WTC11 (cell line): ENCODE measurements around the gene SGO2. TPM values are rescaled to one million over a fixed set of nuclear protein-coding genes. Genes with fewer than 3 reads are reported as not detected.

Experiments
- ATAC-seq: fragments of 200-7000 bp; cut with Tn5 transposase; 2 replicates; pipeline ENCODE4 v1.10.0; 2021; ENCODE audit warnings: mild to moderate bottlenecking, moderate library complexity
- CTCF ChIA-PET: fragments of 300-600 bp; sonication (Branson Sonifier 250); formaldehyde crosslinking; loops from one replicate; lab custom pipeline; 2021; ENCODE audit warnings: antibody characterized with exemption; lab: Charles Lee
- POLR2A ChIA-PET: fragments of 350-600 bp; sonication (Branson Sonifier 250); formaldehyde crosslinking; loops from one replicate; lab custom pipeline; 2021; ENCODE audit warnings: antibody characterized with exemption; lab: Charles Lee
- DNase-seq: peaks from one replicate; pipeline ENCODE4 v3.0.0; 2021; ENCODE audit warnings: low spot score
- H3K27ac Mint-ChIP-seq: 2 replicates; pipeline ENCODE4 v1.8.0; 2021; ENCODE audit warnings: mixed read lengths
- H3K27me3 Mint-ChIP-seq: 2 replicates; pipeline ENCODE4 v1.8.0; 2021; ENCODE audit warnings: low read depth, mild to moderate bottlenecking, moderate library complexity, mixed read lengths
- H3K36me3 Mint-ChIP-seq: 2 replicates; pipeline ENCODE4 v1.8.0; 2021; ENCODE audit warnings: mixed read lengths
- H3K4me1 Mint-ChIP-seq: 2 replicates; pipeline ENCODE4 v1.8.0; 2022; ENCODE audit warnings: mixed read lengths
- H3K4me3 Mint-ChIP-seq: 2 replicates; pipeline ENCODE4 v1.8.0; 2021; ENCODE audit warnings: mild to moderate bottlenecking, moderate library complexity, mixed read lengths
- H3K9me3 Mint-ChIP-seq: 2 replicates; pipeline ENCODE4 v1.8.0; 2021; ENCODE audit warnings: mixed read lengths
- AR ChIP-seq: fragments of 250-450 bp; sonication (Bioruptor Pico); IDR thresholded peaks from 2 replicates; pipeline ENCODE4 v1.9.0; 2021; ENCODE audit warnings: mild to moderate bottlenecking
- ARID4B ChIP-seq: sonication (generic); formaldehyde crosslinking; IDR thresholded peaks from 2 replicates; pipeline ENCODE4 v1.8.0; 2023; ENCODE audit warnings: missing genetic modification reagents, mild to moderate bottlenecking, borderline replicate concordance
- CREM ChIP-seq: sonication (generic); formaldehyde crosslinking; IDR thresholded peaks from 2 replicates; pipeline ENCODE4 v1.8.1; 2022; ENCODE audit warnings: mild to moderate bottlenecking, missing genetic modification reagents, moderate library complexity
- EMX1 ChIP-seq: fragments of 250-450 bp; sonication (Bioruptor Pico); IDR thresholded peaks from 2 replicates; pipeline ENCODE4 v1.8.0; 2021; ENCODE audit warnings: mild to moderate bottlenecking
- ERG ChIP-seq: fragments of 250-450 bp; sonication (Bioruptor Pico); IDR thresholded peaks from 2 replicates; pipeline ENCODE4 v1.8.0; 2021; ENCODE audit warnings: mild to moderate bottlenecking
- FOXJ3 ChIP-seq: sonication (generic); formaldehyde crosslinking; IDR thresholded peaks from 2 replicates; pipeline ENCODE4 v1.9.0; 2021; ENCODE audit warnings: missing genetic modification reagents, mild to moderate bottlenecking, borderline replicate concordance
- FOXP1 ChIP-seq: sonication (generic); formaldehyde crosslinking; IDR thresholded peaks from 2 replicates; pipeline ENCODE4 v1.8.0; 2022; ENCODE audit warnings: missing genetic modification reagents, mild to moderate bottlenecking, moderate library complexity, borderline replicate concordance
- FOXP4 ChIP-seq: sonication (generic); formaldehyde crosslinking; IDR thresholded peaks from 2 replicates; pipeline ENCODE4 v1.8.0; 2022; ENCODE audit warnings: mild to moderate bottlenecking, missing genetic modification reagents
- IRF1 ChIP-seq: sonication (generic); formaldehyde crosslinking; IDR thresholded peaks from 2 replicates; pipeline ENCODE4 v1.8.0; 2023; ENCODE audit warnings: missing genetic modification reagents
- NFYB ChIP-seq: sonication (generic); formaldehyde crosslinking; conservative IDR thresholded peaks from 2 replicates; pipeline ENCODE4 v1.8.0; 2022; ENCODE audit warnings: low read depth, missing genetic modification reagents
- NR1H2 ChIP-seq: sonication (generic); formaldehyde crosslinking; IDR thresholded peaks from 2 replicates; pipeline ENCODE4 v1.9.0; 2021; ENCODE audit warnings: mild to moderate bottlenecking, moderate library complexity, missing genetic modification reagents
- PRRX2 ChIP-seq: fragments of 250-450 bp; sonication (Bioruptor Pico); IDR thresholded peaks from 2 replicates; pipeline ENCODE4 v1.8.0; 2021; ENCODE audit warnings: mild to moderate bottlenecking
- ZBTB21 ChIP-seq: sonication (generic); formaldehyde crosslinking; IDR thresholded peaks from 2 replicates; pipeline ENCODE4 v1.8.1; 2023; ENCODE audit warnings: mild to moderate bottlenecking, missing genetic modification reagents, borderline replicate concordance
- ZNF263 ChIP-seq: sonication (generic); formaldehyde crosslinking; IDR thresholded peaks from 2 replicates; pipeline ENCODE4 v1.8.1; 2022; ENCODE audit warnings: low read depth, mild to moderate bottlenecking, moderate library complexity, missing genetic modification reagents
- ZNF317 ChIP-seq: sonication (generic); formaldehyde crosslinking; IDR thresholded peaks from 2 replicates; pipeline ENCODE4 v1.8.1; 2023; ENCODE audit warnings: low read depth, mild to moderate bottlenecking, moderate library complexity, missing genetic modification reagents, borderline replicate concordance
- ZNF423 ChIP-seq: fragments of 250-450 bp; sonication (Bioruptor Pico); IDR thresholded peaks from 2 replicates; pipeline ENCODE4 v2.1.2; 2022; ENCODE audit warnings: mild to moderate bottlenecking, moderate library complexity
- ZNF512 ChIP-seq: sonication (generic); formaldehyde crosslinking; IDR thresholded peaks from 2 replicates; pipeline ENCODE4 v1.8.1; 2022; ENCODE audit warnings: missing genetic modification reagents, borderline replicate concordance
- ZNF671 ChIP-seq: fragments of 250-450 bp; sonication (Bioruptor Pico); IDR thresholded peaks from 2 replicates; pipeline ENCODE4 v1.8.0; 2021; ENCODE audit warnings: mild to moderate bottlenecking
- total RNA-seq: library from RNA; stranded (reverse); gene quantifications from 3 replicates; pipeline ENCODE4 v1.2.3, GENCODE V29; 2021

The SGO2 gene
- total RNA-seq, 1 experiment from 2014 or later: 34.1 TPM

GRCh38 chr2:200482194-200482593 lies 43.8 kb upstream of the SGO2 start (continued):
- TF ChIP-seq ZNF512 (CRISPR knock-in tag) (no peak), ARID4B (CRISPR knock-in tag) (no peak), NFYB (no peak), ZNF317 (CRISPR knock-in tag) (no peak)

GRCh38 chr2:200483729-200484198 lies 42.2 kb upstream of the SGO2 start:
- H3K4me3 Mint-ChIP-seq: no peak overlapping the region
- peak; percentile 80 for ATAC-seq
- 0 out of 2 replicates have a peak, but pooled peaks have one; percentile 18 for TF ChIP-seq ERG (CRISPR knock-in tag)
- TF ChIP-seq ZNF512 (CRISPR knock-in tag): no peak
- 0 out of 2 replicates have a peak, but pooled peaks have one; percentile 12 for TF ChIP-seq FOXP1 (CRISPR knock-in tag)
- TF ChIP-seq AR (CRISPR knock-in tag): 0 out of 2 replicates have a peak, but pooled peaks have one; percentile 37
- TF ChIP-seq ZNF263: no peak
- no peak for TF ChIP-seq FOXJ3 (CRISPR knock-in tag)
- no peak for TF ChIP-seq NR1H2
- no peak for TF ChIP-seq CREM (CRISPR knock-in tag)
- peak; percentile 70; the same call in 1 of the 2 replicates for TF ChIP-seq EMX1 (CRISPR knock-in tag)
- no peak for TF ChIP-seq ZNF671 (CRISPR knock-in tag)
- no peak for TF ChIP-seq IRF1 (CRISPR knock-in tag)
- no peak for TF ChIP-seq FOXP4
- TF ChIP-seq PRRX2 (CRISPR knock-in tag): peak; percentile 33; the same call in 1 of the 2 replicates
- peak; percentile 85 for TF ChIP-seq ZNF423 (CRISPR knock-in tag)
- TF ChIP-seq ZBTB21 (CRISPR knock-in tag): no peak

More at GRCh38 chr2:200483729-200484198, 42.2 kb upstream of the SGO2 start:
- H3K36me3 Mint-ChIP-seq: peaks cover 12% of the 10 kb centered on the region
- DNase-seq: peak; percentile 82
- H3K27me3 Mint-ChIP-seq: no peaks in the 10 kb centered on the region
- H3K9me3 Mint-ChIP-seq: no peaks in the 10 kb centered on the region
- ChIA-PET POLR2A (interaction anchor here (1.3 kb wide), 1 partner anchor 10 kb away, joined by 5 read pairs; no protein-coding TSS in a partner anchor), CTCF (interaction anchor here (0.6 to 6.5 kb wide), 43 partner anchors 10 to 510 kb away, joined by 3 to 62 read pairs (median 4); partner anchors contain the start of genes AOX1, KCTD18 and SGO2)
- H3K4me1 Mint-ChIP-seq: peaks cover 38% of the 10 kb centered on the region
- no peak overlapping the region for H3K27ac Mint-ChIP-seq
